WTC11 (cell line): ENCODE data around the gene MACROD2.

Experiments used
- ERG ChIP-seq: fragments of 250-450 bp; sonication (Bioruptor Pico); IDR thresholded peaks from 2 replicates; pipeline ENCODE4 v1.8.0; 2021; ENCODE audit warnings: mild to moderate bottlenecking
- FOXP1 ChIP-seq: sonication (generic); formaldehyde crosslinking; IDR thresholded peaks from 2 replicates; pipeline ENCODE4 v1.8.0; 2022; ENCODE audit warnings: missing genetic modification reagents, mild to moderate bottlenecking, moderate library complexity, borderline replicate concordance

DNA sequence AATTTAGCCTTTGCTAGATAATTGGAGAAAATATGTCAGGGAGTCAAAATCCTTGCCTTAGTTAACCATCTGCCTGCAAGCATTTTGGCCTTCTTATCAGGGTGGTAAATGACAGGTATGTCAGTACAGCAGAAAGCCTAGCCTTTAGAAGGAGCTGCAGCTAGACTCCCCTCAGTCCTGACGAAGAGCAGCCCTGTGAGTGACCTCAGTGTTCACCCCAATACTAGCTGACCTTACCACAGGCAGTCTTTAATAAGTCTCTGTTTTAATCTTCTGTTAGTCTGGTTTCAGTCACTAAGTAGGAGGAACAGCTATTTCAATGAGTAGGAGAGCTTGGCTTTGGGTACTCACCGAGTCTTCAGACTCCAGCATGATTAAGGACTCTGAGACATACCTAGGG, 682.1 kb downstream of the MACROD2 start:
- TF ChIP-seq ERG (no peak), FOXP1 (no peak)
